Parathyroid adenoma (tissue), 2 donors: ENCODE data around the gene CFAP45.
A peak's percentile ranks its signal among the peaks of the same experiment; 100 is the strongest.

Experiments used
- H2AFZ ChIP-seq: fragments of 300-600 bp; sonication (generic); one replicate; pipeline ENCODE4 v1.7.0; 2017; ENCODE audit warnings: antibody characterized with exemption, mild to moderate bottlenecking
- H3K27ac ChIP-seq: fragments of 300-600 bp; sonication (generic); one replicate; pipeline ENCODE4 v1.7.0; 2017
- H3K27me3 ChIP-seq: fragments of 300-600 bp; sonication (generic); one replicate; pipeline ENCODE4 v1.7.0; 2017; ENCODE audit warnings: low read length; ENCODE audit not compliant: control insufficient read depth, insufficient read depth
- H3K36me3 ChIP-seq: fragments of 300-600 bp; sonication (generic); one replicate; pipeline ENCODE4 v1.7.0; 2017; ENCODE audit warnings: low read length; ENCODE audit not compliant: control insufficient read depth, insufficient read depth
- H3K4me1 ChIP-seq: fragments of 300-600 bp; sonication (generic); one replicate; pipeline ENCODE4 v1.7.0; 2017; ENCODE audit warnings: control low read depth
- H3K4me2 ChIP-seq: fragments of 300-600 bp; sonication (generic); one replicate; pipeline ENCODE4 v1.7.0; 2017; ENCODE audit warnings: low read length
- H3K4me3 ChIP-seq: fragments of 300-600 bp; sonication (generic); one replicate; pipeline ENCODE4 v1.7.0; 2017; ENCODE audit warnings: low read depth, low read length
- H3K79me2 ChIP-seq: fragments of 300-600 bp; sonication (generic); one replicate; pipeline ENCODE4 v1.7.0; 2017; ENCODE audit warnings: control low read depth
- H3K9ac ChIP-seq: fragments of 300-600 bp; sonication (generic); one replicate; pipeline ENCODE4 v1.7.0; 2017; ENCODE audit warnings: mild to moderate bottlenecking
- H3K9me3 ChIP-seq: fragments of 300-600 bp; sonication (generic); one replicate; pipeline ENCODE4 v1.7.0; 2017; ENCODE audit warnings: low read length; ENCODE audit not compliant: control insufficient read depth
- CTCF ChIP-seq: fragments of 300-600 bp; sonication (generic); IDR thresholded peaks from one replicate; pipeline ENCODE4 v1.7.0; 2017; ENCODE audit warnings: antibody characterized with exemption, mild to moderate bottlenecking
- donor health status: primary hyperparathyroidism.

Gene CFAP45

GRCh38 chr1:159831412-159832141 is 68.4 kb downstream of the CFAP45 start:
- no peaks in the 10 kb centered on the region for H3K79me2 ChIP-seq
- H2AFZ ChIP-seq = no peak overlapping the region
- no peak overlapping the region for H3K4me3 ChIP-seq
- H3K36me3 ChIP-seq = no peaks in the 10 kb centered on the region
- TF ChIP-seq CTCF = no peak
- no peak overlapping the region for H3K27ac ChIP-seq
- H3K4me2 ChIP-seq = no peak overlapping the region
- H3K9ac ChIP-seq = no peak overlapping the region
- no peaks in the 10 kb centered on the region for H3K9me3 ChIP-seq
- H3K4me1 ChIP-seq = peaks cover 15% of the 10 kb centered on the region
- H3K27me3 ChIP-seq = no peaks in the 10 kb centered on the region

- no peak overlapping the region for H3K27ac ChIP-seq
- peaks cover 15% of the 10 kb centered on the region for H3K4me1 ChIP-seq
- H2AFZ ChIP-seq = no peak overlapping the region
- no peaks in the 10 kb centered on the region for H3K27me3 ChIP-seq
- H3K36me3 ChIP-seq = no peaks in the 10 kb centered on the region
- no peak overlapping the region for H3K4me3 ChIP-seq
- H3K9me3 ChIP-seq = no peaks in the 10 kb centered on the region
- no peak for TF ChIP-seq CTCF
- H3K79me2 ChIP-seq = no peaks in the 10 kb centered on the region
- no peak overlapping the region for H3K4me2 ChIP-seq
- H3K9ac ChIP-seq = no peak overlapping the region
Measured at GRCh38 chr1:159830722-159831121, 69.2 kb downstream of the CFAP45 start.

- no peak overlapping the region for H3K9ac ChIP-seq
- TF ChIP-seq CTCF = no peak
Measured at GRCh38 chr1:159829822-159830465, 70.0 kb downstream of the CFAP45 start.

DNA sequence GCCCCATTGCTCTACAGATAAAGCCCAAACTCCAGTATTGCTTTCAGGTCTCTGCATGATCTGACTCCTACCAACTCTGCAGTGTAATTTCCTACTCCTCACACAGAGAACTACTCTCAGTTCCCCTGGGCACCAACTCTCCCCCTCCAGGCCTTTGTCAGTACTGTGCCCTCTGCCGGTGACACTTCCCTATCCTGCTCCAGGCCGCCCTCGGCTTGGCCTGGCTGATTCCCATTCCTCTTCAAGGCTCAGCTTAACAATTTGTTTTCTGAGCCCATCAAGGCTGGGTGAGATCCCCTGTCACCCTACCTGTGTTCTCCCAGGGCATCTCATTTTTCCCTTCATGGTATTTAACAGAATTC is 70.7 kb downstream of the CFAP45 start:
- H3K4me2 ChIP-seq = no peak overlapping the region
- TF ChIP-seq CTCF = peak; percentile 57
- no peaks in the 10 kb centered on the region for H3K9me3 ChIP-seq
- H3K27ac ChIP-seq = no peak overlapping the region
- H3K79me2 ChIP-seq = no peaks in the 10 kb centered on the region
- no peaks in the 10 kb centered on the region for H3K27me3 ChIP-seq
- H3K36me3 ChIP-seq = no peaks in the 10 kb centered on the region
- no peak overlapping the region for H3K9ac ChIP-seq
- no peak overlapping the region for H3K4me3 ChIP-seq
- H2AFZ ChIP-seq = peak overlapping the region; percentile 42
- peaks cover 15% of the 10 kb centered on the region for H3K4me1 ChIP-seq

More at GRCh38 chr1:159829822-159830465, 70.0 kb downstream of the CFAP45 start:
- Histone ChIP-seq H3K4me1 (peaks cover 15% of the 10 kb centered on the region), H3K4me2 (no peak overlapping the region), H3K36me3 (no peaks in the 10 kb centered on the region), H2AFZ (no peak overlapping the region), H3K79me2 (no peaks in the 10 kb centered on the region), H3K9me3 (no peaks in the 10 kb centered on the region), H3K4me3 (no peak overlapping the region), H3K27ac (no peak overlapping the region), H3K27me3 (no peaks in the 10 kb centered on the region)
